HepG2 (cell line): ENCODE data around the gene ZNF326. TPM values are rescaled to one million over a fixed set of nuclear protein-coding genes. Genes with fewer than 3 reads are reported as not detected.

Experiments used
- ATF7 ChIP-seq, 2 experiments: fragments of 450-650 bp in 1 of 2; sonication (generic) in 1 of 2; formaldehyde crosslinking in 1 of 2; IDR thresholded peaks; 2 replicates each; pipeline versions ENCODE4 v1.4.0 to v1.6.1; 2016 to 2020; ENCODE audit warnings: antibody characterized with exemption in 1 of 2, mild to moderate bottlenecking in 1 of 2, missing genetic modification reagents in 1 of 2
- ERF ChIP-seq: IDR thresholded peaks from 2 replicates; pipeline ENCODE4 v1.6.1; 2018; ENCODE audit warnings: missing biosample characterization, missing genetic modification reagents
- KDM2A ChIP-seq: sonication (generic); formaldehyde crosslinking; IDR thresholded peaks from 2 replicates; pipeline ENCODE4 v1.4.0; 2020; ENCODE audit warnings: low read depth, missing genetic modification reagents, borderline replicate concordance
- NFE2 ChIP-seq: sonication (generic); formaldehyde crosslinking; IDR thresholded peaks from 2 replicates; pipeline ENCODE4 v1.4.0; 2020; ENCODE audit warnings: missing genetic modification reagents
- PHF8 ChIP-seq: sonication (generic); formaldehyde crosslinking; IDR thresholded peaks from 2 replicates; pipeline ENCODE4 v1.5.0; 2020; ENCODE audit warnings: missing genetic modification reagents
- STAT5B ChIP-seq: sonication (generic); formaldehyde crosslinking; IDR thresholded peaks from 2 replicates; pipeline ENCODE4 v1.4.0; 2020; ENCODE audit warnings: missing genetic modification reagents
- ZBTB42 ChIP-seq: sonication (generic); formaldehyde crosslinking; IDR thresholded peaks from 2 replicates; pipeline ENCODE4 v1.5.0; 2020; ENCODE audit warnings: mild to moderate bottlenecking, missing genetic modification reagents
- ZNF207 ChIP-seq: fragments of 450-650 bp; IDR thresholded peaks from 2 replicates; pipeline ENCODE4 v1.6.1; 2016; ENCODE audit warnings: antibody characterized with exemption, borderline replicate concordance
- ZNF3 ChIP-seq: IDR thresholded peaks from 2 replicates; pipeline ENCODE4 v1.7.0; 2017; ENCODE audit warnings: inconsistent platforms
- ZSCAN9 ChIP-seq: IDR thresholded peaks from 2 replicates; pipeline ENCODE4 v1.6.1; 2016; ENCODE audit warnings: borderline replicate concordance
- polyA plus RNA-seq, 8 experiments: library from polyadenylated mRNA; depleted of rRNA in 3 of 8; stranded (reverse) in 7 of 8; unstranded in 1 of 8; fragments of >200 nt; fragmentation: Illumina TruSeq in 4 of 8; extraction: Trizol in 4 of 8; gene quantifications; 2 replicates each; pipeline versions ENCODE4 v1.2.1 to v1.2.3, GENCODE V29; 2011 to 2016; ENCODE audit warnings: low read depth in 4 of 8, missing spikeins in 1 of 8, mixed read lengths in 1 of 8; ENCODE audit not compliant: insufficient read depth in 1 of 8
- total RNA-seq, 5 experiments: library from RNA; depleted of rRNA; stranded (reverse); fragments of >200 nt; fragmentation: Illumina TruSeq; extraction: Trizol; gene quantifications; 2 replicates each; pipeline ENCODE4 v1.2.3, GENCODE V29; 2016; ENCODE audit warnings: low read depth in 1 of 5
- TF ChIP-seq, protein P1 (sequence below): sonication (generic); formaldehyde crosslinking; IDR thresholded peaks from 2 replicates; pipeline ENCODE4 v1.9.0; 2021; ENCODE audit warnings: missing genetic modification reagents, borderline replicate concordance
- TF ChIP-seq, protein P2 (sequence below): sonication (generic); formaldehyde crosslinking; IDR thresholded peaks from 2 replicates; pipeline ENCODE4 v1.8.0; 2023; ENCODE audit warnings: mild to moderate bottlenecking, missing genetic modification reagents
- TF ChIP-seq, protein P3 (sequence below): sonication (generic); formaldehyde crosslinking; IDR thresholded peaks from 2 replicates; pipeline ENCODE4 v1.4.0; 2020; ENCODE audit warnings: missing genetic modification reagents, low read depth, mild to moderate bottlenecking, borderline replicate concordance
- TF ChIP-seq, protein P4 (sequence below): sonication (generic); formaldehyde crosslinking; IDR thresholded peaks from 2 replicates; pipeline ENCODE4 v1.4.0; 2020; ENCODE audit warnings: missing genetic modification reagents, borderline replicate concordance
- TF ChIP-seq, protein P5 (sequence below): IDR thresholded peaks from 2 replicates; pipeline ENCODE4 v1.6.1; 2012; ENCODE audit warnings: inconsistent platforms
- TF ChIP-seq, protein P6 (sequence below): sonication (generic); formaldehyde crosslinking; IDR thresholded peaks from 2 replicates; pipeline ENCODE4 v1.8.1; 2023; ENCODE audit warnings: missing genetic modification reagents, inconsistent platforms, borderline replicate concordance
- TF ChIP-seq, protein P7 (sequence below): IDR thresholded peaks from 2 replicates; pipeline ENCODE4 v1.6.1; 2016; ENCODE audit warnings: mild to moderate bottlenecking
- TF ChIP-seq, protein P8 (sequence below), 2 experiments: fragments of 450-650 bp in 1 of 2; sonication (generic) in 1 of 2; formaldehyde crosslinking; IDR thresholded peaks; 2 replicates each; pipeline versions ENCODE4 v1.5.0 to v1.8.0; 2020 to 2022; ENCODE audit warnings: mild to moderate bottlenecking in 1 of 2, missing genetic modification reagents in 1 of 2

ZNF326 gene
- total and polyA plus RNA-seq, 2 of the 13 experiments (the other 11 are each of a cell fraction or from before 2014, with no cell fraction given) = 6.3 to 16.4 TPM

DNA sequence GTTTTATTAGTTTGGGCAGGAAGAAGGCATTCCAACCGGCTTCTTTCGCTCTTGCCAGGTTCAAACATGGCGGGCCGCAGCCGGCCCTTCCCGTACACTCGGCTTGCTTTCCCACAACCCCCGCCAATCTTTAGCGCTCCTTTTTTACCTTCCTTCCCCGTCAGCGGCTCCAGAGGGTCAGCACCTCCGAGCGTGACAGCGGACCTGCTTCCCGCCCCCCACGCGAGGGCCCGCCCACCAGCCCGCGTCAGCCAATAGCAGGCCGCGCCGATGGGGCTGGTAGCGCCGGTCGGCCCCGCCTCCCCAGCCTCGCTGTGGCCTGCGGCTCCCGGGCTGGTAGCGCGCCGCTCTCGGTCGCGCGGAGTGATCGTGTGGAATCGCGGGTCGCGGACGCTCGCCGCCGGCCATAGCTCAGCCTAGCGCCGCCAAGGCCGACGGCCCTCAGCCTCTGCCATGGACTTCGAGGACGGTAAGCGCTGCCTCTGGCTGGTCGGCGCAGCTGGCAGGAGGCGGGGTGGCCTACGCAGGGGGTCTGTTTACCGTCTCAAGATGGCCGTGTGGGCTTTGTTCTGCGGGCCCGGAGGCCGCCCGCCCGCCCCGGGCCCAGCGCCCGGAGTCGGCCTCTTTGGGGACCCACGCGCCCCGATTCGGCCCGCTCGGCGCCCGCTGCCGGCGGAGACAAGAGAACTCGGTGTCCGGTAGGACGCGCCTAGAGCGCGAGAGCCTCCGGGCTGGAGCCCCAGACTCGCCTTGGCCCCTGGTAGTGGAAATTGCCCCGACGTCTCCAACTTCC lies at the start of gene ZNF326 (continued):
- TF ChIP-seq, protein P1, sequence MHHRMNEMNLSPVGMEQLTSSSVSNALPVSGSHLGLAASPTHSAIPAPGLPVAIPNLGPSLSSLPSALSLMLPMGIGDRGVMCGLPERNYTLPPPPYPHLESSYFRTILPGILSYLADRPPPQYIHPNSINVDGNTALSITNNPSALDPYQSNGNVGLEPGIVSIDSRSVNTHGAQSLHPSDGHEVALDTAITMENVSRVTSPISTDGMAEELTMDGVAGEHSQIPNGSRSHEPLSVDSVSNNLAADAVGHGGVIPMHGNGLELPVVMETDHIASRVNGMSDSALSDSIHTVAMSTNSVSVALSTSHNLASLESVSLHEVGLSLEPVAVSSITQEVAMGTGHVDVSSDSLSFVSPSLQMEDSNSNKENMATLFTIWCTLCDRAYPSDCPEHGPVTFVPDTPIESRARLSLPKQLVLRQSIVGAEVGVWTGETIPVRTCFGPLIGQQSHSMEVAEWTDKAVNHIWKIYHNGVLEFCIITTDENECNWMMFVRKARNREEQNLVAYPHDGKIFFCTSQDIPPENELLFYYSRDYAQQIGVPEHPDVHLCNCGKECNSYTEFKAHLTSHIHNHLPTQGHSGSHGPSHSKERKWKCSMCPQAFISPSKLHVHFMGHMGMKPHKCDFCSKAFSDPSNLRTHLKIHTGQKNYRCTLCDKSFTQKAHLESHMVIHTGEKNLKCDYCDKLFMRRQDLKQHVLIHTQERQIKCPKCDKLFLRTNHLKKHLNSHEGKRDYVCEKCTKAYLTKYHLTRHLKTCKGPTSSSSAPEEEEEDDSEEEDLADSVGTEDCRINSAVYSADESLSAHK (CRISPR knock-in tag) = peak; percentile 36; the same call in 1 of the 2 replicates
- no peak for TF ChIP-seq ZNF3 (CRISPR knock-in tag)
- no peak for TF ChIP-seq ATF7 (IDR thresholded peaks at IDR 0.05)
- peak; percentile 17; the same call in 1 of the 2 replicates for TF ChIP-seq ATF7 (CRISPR knock-in tag; IDR thresholded peaks at IDR 0.05)
- no peak for TF ChIP-seq STAT5B
- TF ChIP-seq, protein P2, sequence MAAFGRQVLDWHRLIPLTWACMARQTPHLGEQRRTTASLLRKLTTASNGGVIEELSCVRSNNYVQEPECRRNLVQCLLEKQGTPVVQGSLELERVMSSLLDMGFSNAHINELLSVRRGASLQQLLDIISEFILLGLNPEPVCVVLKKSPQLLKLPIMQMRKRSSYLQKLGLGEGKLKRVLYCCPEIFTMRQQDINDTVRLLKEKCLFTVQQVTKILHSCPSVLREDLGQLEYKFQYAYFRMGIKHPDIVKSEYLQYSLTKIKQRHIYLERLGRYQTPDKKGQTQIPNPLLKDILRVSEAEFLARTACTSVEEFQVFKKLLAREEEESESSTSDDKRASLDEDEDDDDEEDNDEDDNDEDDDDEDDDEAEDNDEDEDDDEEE (CRISPR knock-in tag) = no peak
- TF ChIP-seq NFE2 (CRISPR knock-in tag) = no peak
- TF ChIP-seq, protein P3, sequence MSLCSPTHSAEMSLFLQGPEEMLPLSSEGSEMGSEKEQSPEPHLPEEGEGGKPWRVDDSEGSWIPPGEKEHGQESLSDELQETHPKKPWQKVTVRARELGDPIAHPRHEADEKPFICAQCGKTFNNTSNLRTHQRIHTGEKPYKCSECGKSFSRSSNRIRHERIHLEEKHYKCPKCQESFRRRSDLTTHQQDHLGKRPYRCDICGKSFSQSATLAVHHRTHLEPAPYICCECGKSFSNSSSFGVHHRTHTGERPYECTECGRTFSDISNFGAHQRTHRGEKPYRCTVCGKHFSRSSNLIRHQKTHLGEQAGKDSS (CRISPR knock-in tag) = peak; percentile 79; the same call in 1 of the 2 replicates
- peak; percentile 75; the same call in 1 of the 2 replicates for TF ChIP-seq ZSCAN9
- TF ChIP-seq PHF8 = peak; percentile 99
- TF ChIP-seq ZNF207 = no peak
- TF ChIP-seq, protein P4, sequence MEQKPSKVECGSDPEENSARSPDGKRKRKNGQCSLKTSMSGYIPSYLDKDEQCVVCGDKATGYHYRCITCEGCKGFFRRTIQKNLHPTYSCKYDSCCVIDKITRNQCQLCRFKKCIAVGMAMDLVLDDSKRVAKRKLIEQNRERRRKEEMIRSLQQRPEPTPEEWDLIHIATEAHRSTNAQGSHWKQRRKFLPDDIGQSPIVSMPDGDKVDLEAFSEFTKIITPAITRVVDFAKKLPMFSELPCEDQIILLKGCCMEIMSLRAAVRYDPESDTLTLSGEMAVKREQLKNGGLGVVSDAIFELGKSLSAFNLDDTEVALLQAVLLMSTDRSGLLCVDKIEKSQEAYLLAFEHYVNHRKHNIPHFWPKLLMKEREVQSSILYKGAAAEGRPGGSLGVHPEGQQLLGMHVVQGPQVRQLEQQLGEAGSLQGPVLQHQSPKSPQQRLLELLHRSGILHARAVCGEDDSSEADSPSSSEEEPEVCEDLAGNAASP = peak; percentile 64
- TF ChIP-seq, protein P5, sequence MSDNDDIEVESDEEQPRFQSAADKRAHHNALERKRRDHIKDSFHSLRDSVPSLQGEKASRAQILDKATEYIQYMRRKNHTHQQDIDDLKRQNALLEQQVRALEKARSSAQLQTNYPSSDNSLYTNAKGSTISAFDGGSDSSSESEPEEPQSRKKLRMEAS = peak; percentile 83
- TF ChIP-seq ERF (CRISPR knock-in tag) = peak; percentile 91
- TF ChIP-seq KDM2A (CRISPR knock-in tag) = peak; percentile 95
- TF ChIP-seq, protein P6, sequence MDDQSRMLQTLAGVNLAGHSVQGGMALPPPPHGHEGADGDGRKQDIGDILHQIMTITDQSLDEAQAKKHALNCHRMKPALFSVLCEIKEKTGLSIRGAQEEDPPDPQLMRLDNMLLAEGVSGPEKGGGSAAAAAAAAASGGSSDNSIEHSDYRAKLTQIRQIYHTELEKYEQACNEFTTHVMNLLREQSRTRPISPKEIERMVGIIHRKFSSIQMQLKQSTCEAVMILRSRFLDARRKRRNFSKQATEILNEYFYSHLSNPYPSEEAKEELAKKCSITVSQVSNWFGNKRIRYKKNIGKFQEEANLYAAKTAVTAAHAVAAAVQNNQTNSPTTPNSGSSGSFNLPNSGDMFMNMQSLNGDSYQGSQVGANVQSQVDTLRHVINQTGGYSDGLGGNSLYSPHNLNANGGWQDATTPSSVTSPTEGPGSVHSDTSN (CRISPR knock-in tag) = no peak
- TF ChIP-seq, protein P7, sequence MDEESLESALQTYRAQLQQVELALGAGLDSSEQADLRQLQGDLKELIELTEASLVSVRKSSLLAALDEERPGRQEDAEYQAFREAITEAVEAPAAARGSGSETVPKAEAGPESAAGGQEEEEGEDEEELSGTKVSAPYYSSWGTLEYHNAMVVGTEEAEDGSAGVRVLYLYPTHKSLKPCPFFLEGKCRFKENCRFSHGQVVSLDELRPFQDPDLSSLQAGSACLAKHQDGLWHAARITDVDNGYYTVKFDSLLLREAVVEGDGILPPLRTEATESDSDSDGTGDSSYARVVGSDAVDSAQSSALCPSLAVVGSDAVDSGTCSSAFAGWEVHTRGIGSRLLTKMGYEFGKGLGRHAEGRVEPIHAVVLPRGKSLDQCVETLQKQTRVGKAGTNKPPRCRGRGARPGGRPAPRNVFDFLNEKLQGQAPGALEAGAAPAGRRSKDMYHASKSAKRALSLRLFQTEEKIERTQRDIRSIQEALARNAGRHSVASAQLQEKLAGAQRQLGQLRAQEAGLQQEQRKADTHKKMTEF (CRISPR knock-in tag) = peak; percentile 82
- TF ChIP-seq, protein P8, sequence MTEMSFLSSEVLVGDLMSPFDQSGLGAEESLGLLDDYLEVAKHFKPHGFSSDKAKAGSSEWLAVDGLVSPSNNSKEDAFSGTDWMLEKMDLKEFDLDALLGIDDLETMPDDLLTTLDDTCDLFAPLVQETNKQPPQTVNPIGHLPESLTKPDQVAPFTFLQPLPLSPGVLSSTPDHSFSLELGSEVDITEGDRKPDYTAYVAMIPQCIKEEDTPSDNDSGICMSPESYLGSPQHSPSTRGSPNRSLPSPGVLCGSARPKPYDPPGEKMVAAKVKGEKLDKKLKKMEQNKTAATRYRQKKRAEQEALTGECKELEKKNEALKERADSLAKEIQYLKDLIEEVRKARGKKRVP (CRISPR knock-in tag; IDR thresholded peaks at IDR 0.05) = peak in 1 of 2 experiments; percentile 56; a peak in 2 of 4 replicates
- TF ChIP-seq ZBTB42 (CRISPR knock-in tag) = peak; percentile 83; the same call in 1 of the 2 replicates
